HepG2 (cell line): Measurements from ENCODE around the gene NFXL1. TPM values are rescaled to one million over a fixed set of nuclear protein-coding genes. Genes with fewer than 3 reads are reported as not detected.

Experiments used
- ATAC-seq: fragments of 200-7000 bp; cut with Tn5 transposase; 3 replicates; pipeline ENCODE4 v1.9.1; 2020; ENCODE audit warnings: mild to moderate bottlenecking, moderate library complexity
- BruUV-seq: library from RNA; stranded (reverse); fragments of 400-500 nt; replicated peaks from 2 replicates; lab custom pipeline; 2021; lab: Mats Ljungman, UMichigan
- CTCF ChIA-PET: fragments of 300-600 bp; formaldehyde crosslinking; extraction: SDS; loops from one replicate; lab custom pipeline; 2021; ENCODE audit warnings: low total read pairs, inconsistent platforms, low intra/inter-chr PET ratio; lab: Yijun Ruan, JAX
- POLR2A ChIA-PET: fragments of 350-600 bp; sonication (Branson Sonifier 250); formaldehyde crosslinking; loops from one replicate; lab custom pipeline; 2020; ENCODE audit warnings: antibody characterized with exemption, inconsistent platforms; lab: Yijun Ruan, JAX
- DNase-seq: peaks from one replicate; pipeline ENCODE4 v3.0.0-alpha.2; 2015; ENCODE audit warnings: low spot score
- FAIRE-seq: peaks from 3 replicates; lab custom pipeline; 2011; peaks lifted over from hg19 to GRCh38; lab: Jason Lieb, UNC
- H2AFZ ChIP-seq: one replicate; pipeline ENCODE4 v1.6.1; 2011; ENCODE audit warnings: low read length, inconsistent platforms
- H3K27ac ChIP-seq: fragments of 300-600 bp; 3 replicates; pipeline ENCODE4 v1.8.0; 2011; ENCODE audit warnings: mixed run types, mild to moderate bottlenecking, mixed read lengths, low read length, inconsistent platforms; ENCODE audit not compliant: insufficient read depth; ENCODE audit errors: extremely low read length
- H3K27me3 ChIP-seq, 2 experiments: fragments of 200-600 bp in 1 of 2; 2 replicates in 1 of 2; 3 replicates in 1 of 2; pipeline versions ENCODE4 v1.6.0 to v1.8.0; 2011; ENCODE audit warnings: low read length in 2 of 2, mild to moderate bottlenecking in 2 of 2, moderate library complexity in 2 of 2, inconsistent platforms in 1 of 2; ENCODE audit not compliant: insufficient read depth in 2 of 2, control insufficient read depth in 1 of 2
- H3K36me3 ChIP-seq, 2 experiments: fragments of 200-600 bp in 1 of 2; replicated peaks in 1 of 2; 2 replicates in 1 of 2; 3 replicates in 1 of 2; pipeline versions ENCODE4 v1.5.1 to v1.8.0; 2011; ENCODE audit warnings: low read length in 2 of 2, inconsistent platforms in 1 of 2; ENCODE audit not compliant: insufficient read depth in 2 of 2, control insufficient read depth in 1 of 2
- H3K4me1 ChIP-seq: 2 replicates; pipeline ENCODE4 v1.5.1; 2012; ENCODE audit warnings: low read length, inconsistent platforms; ENCODE audit not compliant: insufficient read depth
- H3K4me2 ChIP-seq: 2 replicates; pipeline ENCODE4 v1.6.0; 2011; ENCODE audit warnings: low read depth, low read length, inconsistent platforms
- H3K4me3 ChIP-seq, 3 experiments: fragments of 200-600 bp in 1 of 3; sonication (generic), shearing (Covaris generic) in 1 of 3; replicated peaks in 1 of 3; 2 replicates each; pipeline ENCODE4 v1.5.1; 2011 to 2016; ENCODE audit warnings: low read length in 3 of 3, inconsistent platforms in 2 of 3, low read depth in 2 of 3, mild to moderate bottlenecking in 2 of 3, control low read depth in 1 of 3, mixed read lengths in 1 of 3; ENCODE audit not compliant: insufficient read depth in 1 of 3
- H3K79me2 ChIP-seq: one replicate; pipeline ENCODE4 v1.6.1; 2011; ENCODE audit warnings: low read length, inconsistent platforms; ENCODE audit not compliant: insufficient read depth
- H3K9ac ChIP-seq: 2 replicates; pipeline ENCODE4 v1.6.0; 2011; ENCODE audit warnings: mild to moderate bottlenecking, low read depth, low read length, inconsistent platforms; ENCODE audit not compliant: insufficient read depth
- H3K9me3 ChIP-seq: 2 replicates; pipeline ENCODE4 v1.5.1; 2012; ENCODE audit warnings: mild to moderate bottlenecking, low read length
- H4K20me1 ChIP-seq: 2 replicates; pipeline ENCODE4 v1.6.0; 2011; ENCODE audit warnings: inconsistent platforms, mild to moderate bottlenecking, low read length, moderate library complexity; ENCODE audit not compliant: insufficient read depth
- ATF7 ChIP-seq, 2 experiments: fragments of 450-650 bp in 1 of 2; sonication (generic) in 1 of 2; formaldehyde crosslinking in 1 of 2; IDR thresholded peaks; 2 replicates each; pipeline versions ENCODE4 v1.4.0 to v1.6.1; 2016 to 2020; ENCODE audit warnings: antibody characterized with exemption in 1 of 2, mild to moderate bottlenecking in 1 of 2, missing genetic modification reagents in 1 of 2
- MAX ChIP-seq: IDR thresholded peaks from 2 replicates; pipeline ENCODE4 v1.6.1; 2012; ENCODE audit warnings: inconsistent platforms
- PBX3 ChIP-seq: sonication (generic); formaldehyde crosslinking; IDR thresholded peaks from 2 replicates; pipeline ENCODE4 v1.8.1; 2023; ENCODE audit warnings: missing genetic modification reagents, inconsistent platforms, borderline replicate concordance
- PCBP2 ChIP-seq: fragments of 200-400 bp; formaldehyde crosslinking; optimal IDR thresholded peaks from 2 replicates; pipeline ENCODE3; 2018; ENCODE audit warnings: low read length, low read depth; ENCODE audit not compliant: poor library complexity, severe bottlenecking
- SKI ChIP-seq: fragments of 450-650 bp; IDR thresholded peaks from one replicate; pipeline ENCODE4 v1.6.1; 2018; ENCODE audit warnings: mild to moderate bottlenecking; ENCODE audit not compliant: partially characterized antibody
- ZBTB37 ChIP-seq: sonication (generic); formaldehyde crosslinking; IDR thresholded peaks from 2 replicates; pipeline ENCODE4 v1.4.0; 2020; ENCODE audit warnings: mild to moderate bottlenecking, missing genetic modification reagents
- ZNF263 ChIP-seq: sonication (generic); formaldehyde crosslinking; IDR thresholded peaks from 2 replicates; pipeline ENCODE4 v1.4.0; 2020; ENCODE audit warnings: missing genetic modification reagents
- ZNF432 ChIP-seq: sonication (generic); formaldehyde crosslinking; IDR thresholded peaks from 2 replicates; pipeline ENCODE4 v1.5.0; 2020; ENCODE audit warnings: missing genetic modification reagents, mild to moderate bottlenecking, borderline replicate concordance
- ZNF710 ChIP-seq: sonication (generic); formaldehyde crosslinking; IDR thresholded peaks from 2 replicates; pipeline ENCODE4 v1.5.0; 2020; ENCODE audit warnings: mild to moderate bottlenecking, missing genetic modification reagents, borderline replicate concordance
- WGBS: methylation state at CpG from one replicate; pipeline ENCODE4 v1.1.6; 2017; ENCODE audit warnings: low lambda C conversion rate; 5-methylcytosine and 5-hydroxymethylcytosine counted together
- in situ Hi-C: cut with HindIII; loops from 2 replicates; pipeline ENCODE4 v1.10.0; 2017; ENCODE audit warnings: low pct_unique_long_range_greater_than_20kb; ENCODE audit not compliant: extremely low pct_ligation_motif_present
- intact Hi-C: fragments of 100-400 bp; cut with micrococcal nuclease; formaldehyde crosslinking; loops from one replicate; pipeline ENCODE4 v1.10.0; 2022; ENCODE audit not compliant: unreplicated experiment
- polyA plus RNA-seq, 8 experiments: library from polyadenylated mRNA; depleted of rRNA in 3 of 8; stranded (reverse) in 7 of 8; unstranded in 1 of 8; fragments of >200 nt; fragmentation: Illumina TruSeq in 4 of 8; extraction: Trizol in 4 of 8; gene quantifications; 2 replicates each; pipeline versions ENCODE4 v1.2.1 to v1.2.3, GENCODE V29; 2011 to 2016; ENCODE audit warnings: low read depth in 4 of 8, missing spikeins in 1 of 8, mixed read lengths in 1 of 8; ENCODE audit not compliant: insufficient read depth in 1 of 8
- total RNA-seq, 5 experiments: library from RNA; depleted of rRNA; stranded (reverse); fragments of >200 nt; fragmentation: Illumina TruSeq; extraction: Trizol; gene quantifications; 2 replicates each; pipeline ENCODE4 v1.2.3, GENCODE V29; 2016; ENCODE audit warnings: low read depth in 1 of 5

Gene NFXL1
- total and polyA plus RNA-seq, 2 of the 13 experiments (the other 11 are each of a cell fraction or from before 2014, with no cell fraction given), result 12.0 to 18.6 TPM

GRCh38 chr4:47876310-47876709, 38.1 kb downstream of the NFXL1 start:
- DNase-seq (no peak), FAIRE-seq (no peak), ATAC-seq (no peak; the same call in 2 of the 3 replicates)
- peaks cover 37% of the 10 kb centered on the region for H3K4me1 ChIP-seq
- no peak overlapping the region for H2AFZ ChIP-seq
- no TSS peak for BruUV-seq
- H3K79me2 ChIP-seq, result peaks cover under 1% of the 10 kb centered on the region
- ChIA-PET CTCF (no interaction called here), POLR2A (interaction anchor here (0.9 kb wide), 1 partner anchor 39 kb away, joined by 4 read pairs; no protein-coding TSS in a partner anchor)
- H3K27ac ChIP-seq, result peak overlapping the region; percentile 49
- no peak overlapping the region for H3K9ac ChIP-seq
- TF ChIP-seq PCBP2 (no peak), SKI (no peak), ATF7 (IDR thresholded peaks at IDR 0.05) (no peak), ATF7 (CRISPR knock-in tag; IDR thresholded peaks at IDR 0.05) (no peak), PBX3 (CRISPR knock-in tag) (no peak)
- H3K27me3 ChIP-seq, result no peaks in the 10 kb centered on the region
- 0 out of 2 replicates have a peak overlapping the region, but pooled peaks have one; percentile 2 for H3K4me2 ChIP-seq
- peaks cover 10 to 39% of the 10 kb centered on the region in 2 experiments for H3K36me3 ChIP-seq
- in situ Hi-C loops, result no loop called here
- H4K20me1 ChIP-seq, result no peaks in the 10 kb centered on the region; the same call in 1 of the 2 replicates
- no peak overlapping the region for H3K4me3 ChIP-seq
- intact Hi-C loops, result loop anchor here (5.0 kb wide), 1 partner anchor 36 kb away; the partner anchor contains the start of gene NFXL1
- H3K9me3 ChIP-seq, result no peaks in the 10 kb centered on the region

- intact Hi-C loops, result no loop called here
- in situ Hi-C loops, result no loop called here
- H3K9ac ChIP-seq, result no peak overlapping the region
- no peak overlapping the region for H3K27ac ChIP-seq
- POLR2A ChIA-PET, result no interaction called here
- no peak overlapping the region for H3K4me3 ChIP-seq
- ATAC-seq (no peak), FAIRE-seq (no peak), DNase-seq (no peak)
- WGBS, result 99% methylated on average over 3 of the region's 3 CpGs
- H2AFZ ChIP-seq, result no peak overlapping the region
- peaks cover 23% of the 10 kb centered on the region for H3K4me1 ChIP-seq
- no peak overlapping the region for H3K4me2 ChIP-seq
- H3K79me2 ChIP-seq, result peaks cover 2% of the 10 kb centered on the region
- no peaks in the 10 kb centered on the region for H3K9me3 ChIP-seq
- CTCF ChIA-PET, result no interaction called here
- no peaks in the 10 kb centered on the region for H3K27me3 ChIP-seq
- no peaks in the 10 kb centered on the region; the same call in 1 of the 2 replicates for H4K20me1 ChIP-seq
- no TSS peak for BruUV-seq
- peaks cover 10 to 39% of the 10 kb centered on the region in 2 experiments for H3K36me3 ChIP-seq
- TF ChIP-seq ZBTB37, result no peak
- TF ChIP-seq ZNF263, result no peak
- TF ChIP-seq ZNF432, result no peak
- TF ChIP-seq MAX, result no peak
- TF ChIP-seq ZNF710 (CRISPR knock-in tag), result no peak
- TF ChIP-seq SKI, result no peak
These were observed 40.4 kb downstream of the NFXL1 start for GRCh38 chr4:47873877-47874541.
